ENCODE data around the gene STIMATE. TPM values are rescaled to one million over a fixed set of nuclear protein-coding genes. Genes with fewer than 3 reads are reported as not detected.
A peak's percentile ranks its signal among the peaks of the same experiment; 100 is the strongest.

The STIMATE gene
- total RNA-seq, 2 donors from 2014 or later, result 20.3 to 23.7 TPM

GRCh38 chr3:52879090-52879489 lies 18.3 kb downstream of the STIMATE start:
- no peaks in the 10 kb centered on the region for H3K9me3 ChIP-seq (ENCODE audit: control insufficient read depth, low read length)
- no peaks in the 10 kb centered on the region for H3K4me1 ChIP-seq (ENCODE audit: control insufficient read depth, insufficient read depth, low read length)
- no peak overlapping the region for H3K27ac ChIP-seq (ENCODE audit: low read depth, low read length)
- 94 to 98% methylated on average over 4 of the region's 4 CpGs for WGBS, 2 experiments (ENCODE audit: insufficient coverage in 1 of 2, insufficient read length in 1 of 2)
- Mint-ChIP-seq H3K27me3 (ENCODE audit: insufficient read depth) (no peaks in the 10 kb centered on the region), H3K27ac (no peak overlapping the region), H3K4me1 (peaks cover 9% of the 10 kb centered on the region), H3K36me3 (ENCODE audit: low read depth) (no peaks in the 10 kb centered on the region), H3K4me3 (no peak overlapping the region), H3K9me3 (no peaks in the 10 kb centered on the region)
- H3K9ac ChIP-seq (ENCODE audit: extremely low read depth, low read length, poor library complexity, severe bottlenecking), result no peak overlapping the region
- H3K36me3 ChIP-seq (ENCODE audit: control insufficient read depth, insufficient read depth, low read length), result no peaks in the 10 kb centered on the region
- H3K27me3 ChIP-seq (ENCODE audit: control insufficient read depth, insufficient read depth, low read length, poor library complexity, severe bottlenecking), result no peaks in the 10 kb centered on the region
- no peak overlapping the region for H3K4me3 ChIP-seq (ENCODE audit: low read length)
- peak; percentile 70 for DNase-seq
- peak; percentile 73 for TF ChIP-seq CTCF (conservative IDR thresholded peaks at IDR 0.05)

DNA sequence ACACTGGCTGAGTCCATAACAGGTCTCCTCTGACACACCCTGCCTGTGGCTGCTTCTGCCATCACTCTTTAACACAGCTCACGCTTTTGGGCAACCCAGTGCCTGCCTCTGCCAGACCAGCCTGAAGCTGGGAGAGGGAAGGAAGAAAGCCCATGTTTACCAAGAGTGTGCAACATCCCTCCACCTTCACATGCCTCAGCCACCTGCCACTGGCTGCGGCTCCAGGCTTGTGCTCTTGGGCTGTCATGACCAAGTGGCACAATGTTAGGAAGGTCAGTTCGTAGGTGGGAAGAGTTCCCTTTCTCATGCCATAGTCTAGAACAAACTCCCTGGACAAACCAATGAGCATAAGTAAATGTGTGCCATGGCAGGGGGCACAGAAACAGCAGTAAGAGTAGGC lies 20.3 kb downstream of the STIMATE start:
- H3K4me3 ChIP-seq (ENCODE audit: low read length), result no peak overlapping the region
- no peaks in the 10 kb centered on the region for H3K36me3 ChIP-seq (ENCODE audit: control insufficient read depth, insufficient read depth, low read length)
- H3K4me3 Mint-ChIP-seq, result no peak overlapping the region
- no peak overlapping the region for H3K9ac ChIP-seq (ENCODE audit: extremely low read depth, low read length, poor library complexity, severe bottlenecking)
- no peaks in the 10 kb centered on the region for H3K4me1 ChIP-seq (ENCODE audit: control insufficient read depth, insufficient read depth, low read length)
- no peaks in the 10 kb centered on the region for H3K9me3 ChIP-seq (ENCODE audit: control insufficient read depth, low read length)
- WGBS, 2 experiments (ENCODE audit: insufficient coverage in 1 of 2, insufficient read length in 1 of 2), result 90% methylated on average over 3 of the region's 3 CpGs; no CpG with 5 or more reads in 1 of the 2 experiments
- no peak overlapping the region for H3K27ac ChIP-seq (ENCODE audit: low read depth, low read length)
- H3K27me3 Mint-ChIP-seq (ENCODE audit: insufficient read depth), result no peaks in the 10 kb centered on the region
- DNase-seq, result no peak
- H3K4me1 Mint-ChIP-seq, result peaks cover 15% of the 10 kb centered on the region
- H3K27ac Mint-ChIP-seq, result no peak overlapping the region
- no peaks in the 10 kb centered on the region for H3K36me3 Mint-ChIP-seq (ENCODE audit: low read depth)
- no peaks in the 10 kb centered on the region for H3K27me3 ChIP-seq (ENCODE audit: control insufficient read depth, insufficient read depth, low read length, poor library complexity, severe bottlenecking)
- no peaks in the 10 kb centered on the region for H3K9me3 Mint-ChIP-seq
- no peak for TF ChIP-seq CTCF (conservative IDR thresholded peaks at IDR 0.05)

- peaks cover 17% of the 10 kb centered on the region for H3K4me1 Mint-ChIP-seq
- no peak overlapping the region for H3K4me3 Mint-ChIP-seq
- H3K9ac ChIP-seq (ENCODE audit: extremely low read depth, low read length, poor library complexity, severe bottlenecking), result no peak overlapping the region
- no peaks in the 10 kb centered on the region for H3K36me3 ChIP-seq (ENCODE audit: control insufficient read depth, insufficient read depth, low read length)
- H3K9me3 ChIP-seq (ENCODE audit: control insufficient read depth, low read length), result no peaks in the 10 kb centered on the region
- no peaks in the 10 kb centered on the region for H3K27me3 ChIP-seq (ENCODE audit: control insufficient read depth, insufficient read depth, low read length, poor library complexity, severe bottlenecking)
- no peak for TF ChIP-seq CTCF (conservative IDR thresholded peaks at IDR 0.05)
- no peak overlapping the region for H3K27ac ChIP-seq (ENCODE audit: low read depth, low read length)
- no peak overlapping the region for H3K4me3 ChIP-seq (ENCODE audit: low read length)
- H3K27ac Mint-ChIP-seq, result no peak overlapping the region
- DNase-seq, result no peak
- 88 to 90% methylated on average over 4 to 9 of the region's 9 CpGs for WGBS, 2 experiments (ENCODE audit: insufficient coverage in 1 of 2, insufficient read length in 1 of 2)
- no peaks in the 10 kb centered on the region for H3K36me3 Mint-ChIP-seq (ENCODE audit: low read depth)
- no peaks in the 10 kb centered on the region for H3K4me1 ChIP-seq (ENCODE audit: control insufficient read depth, insufficient read depth, low read length)
- H3K9me3 Mint-ChIP-seq, result no peaks in the 10 kb centered on the region
- no peaks in the 10 kb centered on the region for H3K27me3 Mint-ChIP-seq (ENCODE audit: insufficient read depth)
Measured at GRCh38 chr3:52874864-52875587, 22.3 kb downstream of the STIMATE start.
